Mesodermal cell (in vitro differentiated cells): ENCODE measurements around the gene HECW1.

Source experiments
- H3K27ac ChIP-seq: 2 replicates; pipeline ENCODE4 v1.7.0; 2013; ENCODE audit warnings: mild to moderate bottlenecking, low read depth, low read length, moderate library complexity; ENCODE audit not compliant: severe bottlenecking
- H3K36me3 ChIP-seq: 2 replicates; pipeline ENCODE4 v1.7.1; 2013; ENCODE audit warnings: mild to moderate bottlenecking, low read length, moderate library complexity; ENCODE audit not compliant: control insufficient read depth, insufficient read depth
- H3K4me1 ChIP-seq: one replicate; pipeline ENCODE4 v1.7.1; 2013; ENCODE audit warnings: mild to moderate bottlenecking, low read length; ENCODE audit not compliant: insufficient read depth, control insufficient read depth, poor library complexity, severe bottlenecking
- H3K4me3 ChIP-seq: 2 replicates; pipeline ENCODE4 v1.7.0; 2013; ENCODE audit warnings: low read length, control low read depth, mild to moderate bottlenecking; ENCODE audit not compliant: insufficient read depth, poor library complexity, severe bottlenecking; ENCODE audit errors: extremely low read depth
- H3K9me3 ChIP-seq: 2 replicates; pipeline ENCODE4 v1.7.1; 2013; ENCODE audit warnings: mild to moderate bottlenecking, low read length, moderate library complexity; ENCODE audit not compliant: control insufficient read depth
- WGBS, 2 experiments: methylation state at CpG; one replicate each; pipeline ENCODE4 v1.1.5; 2013; ENCODE audit warnings: missing lambda C conversion rate in 2 of 2; ENCODE audit not compliant: insufficient coverage in 2 of 2; 5-methylcytosine and 5-hydroxymethylcytosine counted together

HECW1 gene

GRCh38 chr7:43290978-43291377 is 178.5 kb downstream of the HECW1 start:
- Histone ChIP-seq H3K4me1 (peaks cover 4% of the 10 kb centered on the region), H3K4me3 (no peak overlapping the region), H3K36me3 (no peaks in the 10 kb centered on the region), H3K27ac (no peak overlapping the region), H3K9me3 (peaks cover 17% of the 10 kb centered on the region)
- 85 to 90% methylated on average over 4 to 5 of the region's 5 CpGs for WGBS, 2 experiments

- no peaks in the 10 kb centered on the region for H3K36me3 ChIP-seq
- H3K27ac ChIP-seq: no peak overlapping the region
- H3K9me3 ChIP-seq: peaks cover 17% of the 10 kb centered on the region
- WGBS, 2 experiments: 65% methylated on average over 2 of the region's 3 CpGs
- H3K4me3 ChIP-seq: no peak overlapping the region
- H3K4me1 ChIP-seq: peaks cover 4% of the 10 kb centered on the region
Measured at GRCh38 chr7:43291789-43292188, 179.3 kb downstream of the HECW1 start.

- Histone ChIP-seq H3K36me3 (no peaks in the 10 kb centered on the region), H3K4me1 (peaks cover 4% of the 10 kb centered on the region), H3K4me3 (no peak overlapping the region), H3K9me3 (peaks cover 17% of the 10 kb centered on the region), H3K27ac (no peak overlapping the region)
- WGBS, 2 experiments: no CpG with 5 or more reads among the region's 1 CpG
Measured at GRCh38 chr7:43292384-43292783, 179.9 kb downstream of the HECW1 start.

- 63 to 69% methylated on average over 4 to 5 of the region's 5 CpGs for WGBS, 2 experiments
- no peak overlapping the region for H3K27ac ChIP-seq
- H3K4me3 ChIP-seq: no peak overlapping the region
- peaks cover 4% of the 10 kb centered on the region for H3K4me1 ChIP-seq
- H3K9me3 ChIP-seq: peaks cover 17% of the 10 kb centered on the region
- no peaks in the 10 kb centered on the region for H3K36me3 ChIP-seq
Measured at GRCh38 chr7:43294080-43294630, 181.7 kb downstream of the HECW1 start.

- no CpG with 5 or more reads among the region's 3 CpGs for WGBS, 2 experiments
- Histone ChIP-seq H3K36me3 (no peaks in the 10 kb centered on the region), H3K4me3 (no peak overlapping the region)
Measured at GRCh38 chr7:43295429-43295828, 183.0 kb downstream of the HECW1 start.

GRCh38 chr7:43296306-43296705 is 183.9 kb downstream of the HECW1 start:
- no peak overlapping the region for H3K4me3 ChIP-seq
- peaks cover 5% of the 10 kb centered on the region for H3K9me3 ChIP-seq
- 90 to 97% methylated on average over 6 of the region's 6 CpGs for WGBS, 2 experiments
- peaks cover 4% of the 10 kb centered on the region for H3K4me1 ChIP-seq
- H3K36me3 ChIP-seq: no peaks in the 10 kb centered on the region
- H3K27ac ChIP-seq: no peak overlapping the region

More at GRCh38 chr7:43295429-43295828, 183.0 kb downstream of the HECW1 start:
- H3K4me1 ChIP-seq: peaks cover 4% of the 10 kb centered on the region
- peaks cover 13% of the 10 kb centered on the region for H3K9me3 ChIP-seq
- no peak overlapping the region for H3K27ac ChIP-seq

GRCh38 chr7:43298617-43299016 is 186.2 kb downstream of the HECW1 start:
- Histone ChIP-seq H3K4me1 (peaks cover 4% of the 10 kb centered on the region), H3K27ac (no peak overlapping the region), H3K9me3 (no peaks in the 10 kb centered on the region), H3K36me3 (no peaks in the 10 kb centered on the region), H3K4me3 (no peak overlapping the region)
- WGBS, 2 experiments: 80 to 93% methylated on average over 3 of the region's 8 CpGs

GRCh38 chr7:43300121-43300520 is 187.7 kb downstream of the HECW1 start:
- 83 to 92% methylated on average over 2 of the region's 3 CpGs for WGBS, 2 experiments
- no peak overlapping the region for H3K4me3 ChIP-seq
- no peaks in the 10 kb centered on the region for H3K36me3 ChIP-seq
- H3K27ac ChIP-seq: no peak overlapping the region
- no peaks in the 10 kb centered on the region for H3K9me3 ChIP-seq
- H3K4me1 ChIP-seq: peaks cover 2% of the 10 kb centered on the region

- Histone ChIP-seq H3K4me1 (no peaks in the 10 kb centered on the region), H3K4me3 (no peak overlapping the region), H3K9me3 (no peaks in the 10 kb centered on the region), H3K36me3 (no peaks in the 10 kb centered on the region), H3K27ac (no peak overlapping the region)
- 70 to 75% methylated on average over 4 to 9 of the region's 10 CpGs for WGBS, 2 experiments
Measured at GRCh38 chr7:43302211-43302711, 189.8 kb downstream of the HECW1 start.

- Histone ChIP-seq H3K4me3 (no peak overlapping the region), H3K4me1 (no peaks in the 10 kb centered on the region), H3K27ac (no peak overlapping the region), H3K9me3 (no peaks in the 10 kb centered on the region), H3K36me3 (no peaks in the 10 kb centered on the region)
- 83 to 100% methylated on average over 1 to 5 of the region's 11 CpGs for WGBS, 2 experiments
Measured at GRCh38 chr7:43302773-43303460, 190.5 kb downstream of the HECW1 start.

GRCh38 chr7:43303740-43304241 is 191.3 kb downstream of the HECW1 start:
- H3K36me3 ChIP-seq: no peaks in the 10 kb centered on the region
- no peak overlapping the region for H3K4me3 ChIP-seq
- 44 to 76% methylated on average over 3 of the region's 4 CpGs for WGBS, 2 experiments
- no peak overlapping the region for H3K27ac ChIP-seq
- no peaks in the 10 kb centered on the region for H3K4me1 ChIP-seq
- H3K9me3 ChIP-seq: no peaks in the 10 kb centered on the region
